Measurements from ENCODE around the gene RAPGEF3.

The RAPGEF3 gene

GRCh38 chr12:47757364-47757839 lies 1.3 kb downstream of the RAPGEF3 start:
- no peak for DNase-seq (ENCODE audit: low spot score)

DNA sequence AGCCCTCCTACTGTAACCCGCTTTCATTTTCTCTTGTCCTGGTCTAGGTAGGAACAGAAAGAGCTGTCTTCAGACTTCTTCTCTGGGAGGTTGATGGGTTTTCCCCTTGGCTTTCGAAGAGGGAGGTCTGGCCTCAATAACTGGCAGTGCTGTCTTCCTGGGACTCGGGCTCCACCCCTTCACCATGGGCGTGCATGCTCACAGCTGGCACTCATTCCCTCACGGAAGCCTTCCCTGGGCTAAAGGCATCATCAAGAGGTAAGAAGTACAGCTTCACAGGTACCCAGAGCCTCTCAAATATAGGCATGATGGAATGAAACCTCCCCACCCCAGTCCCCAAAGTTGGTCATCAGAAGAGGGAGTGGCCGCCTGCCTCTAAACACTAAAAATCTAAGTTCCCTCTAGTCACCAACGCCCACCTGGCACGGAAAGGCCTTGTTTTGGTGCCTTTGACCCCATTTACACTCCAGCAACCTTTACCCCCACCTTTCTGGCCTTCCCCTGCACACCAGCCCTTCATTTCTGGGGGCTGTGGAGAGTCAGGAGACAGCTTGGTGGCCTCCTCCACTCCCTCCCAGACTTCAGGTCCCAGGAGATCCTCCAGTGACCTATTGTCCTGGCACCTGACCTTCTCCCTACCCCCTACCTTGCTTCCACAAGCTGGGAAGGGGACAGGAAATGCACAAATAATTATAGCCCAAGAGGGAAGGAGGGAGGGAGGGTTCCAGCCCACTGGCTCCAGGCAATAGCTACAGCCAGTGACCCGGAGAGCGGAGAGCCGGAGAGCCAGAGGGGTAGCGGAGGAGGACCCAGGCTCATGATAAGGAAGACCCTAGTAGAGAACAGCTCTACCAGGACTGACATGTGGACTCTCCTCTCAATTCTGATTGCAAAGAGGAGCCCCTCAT lies 2.8 kb downstream of the RAPGEF3 start:
- no peak for DNase-seq (ENCODE audit: low spot score)

GRCh38 chr12:47754881-47755280 lies 3.8 kb downstream of the RAPGEF3 start:
- no peak for DNase-seq (ENCODE audit: low spot score)

DNA sequence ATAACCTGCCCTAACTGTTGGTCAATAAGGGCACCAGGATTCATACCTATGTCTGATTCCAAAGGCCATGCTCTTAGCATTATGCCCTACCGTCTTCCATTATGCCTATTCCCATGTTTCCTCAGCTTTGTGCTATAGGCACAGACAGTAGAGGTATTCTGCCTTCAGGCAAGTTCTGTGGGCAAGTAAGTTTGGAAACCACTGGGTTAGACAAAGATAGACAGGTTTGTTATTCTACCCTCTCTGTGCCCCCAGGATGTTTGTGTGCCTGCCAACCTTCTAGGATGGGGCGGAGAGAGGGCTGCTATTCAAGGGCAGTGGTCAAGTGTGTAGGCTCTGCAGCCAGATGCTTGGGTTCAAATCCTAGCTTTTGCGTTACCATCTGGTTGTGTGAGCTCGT lies 4.6 kb downstream of the RAPGEF3 start:
- no peak for DNase-seq (ENCODE audit: low spot score)

- no peak for DNase-seq (ENCODE audit: low spot score)
These were observed 5.4 kb downstream of the RAPGEF3 start for GRCh38 chr12:47753021-47754001.

DNA sequence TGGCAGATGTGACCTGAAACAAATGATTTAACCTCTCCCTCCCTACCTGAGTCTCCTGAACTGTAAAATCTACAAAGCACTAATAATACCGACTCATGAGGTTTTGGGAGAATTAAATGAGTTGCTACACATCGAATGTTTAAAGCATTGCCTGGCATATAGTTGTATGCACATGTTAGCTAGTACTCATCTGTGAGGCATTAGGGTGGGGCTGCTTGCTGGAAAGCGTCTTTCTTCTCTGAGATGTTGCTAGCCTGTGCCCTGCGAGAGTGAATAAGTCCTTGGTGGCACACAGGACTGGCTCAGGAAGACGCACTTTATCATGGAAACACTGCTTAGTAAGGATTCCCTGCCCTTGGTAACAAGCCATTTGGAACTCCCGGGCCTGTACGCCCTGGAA lies 6.1 kb downstream of the RAPGEF3 start:
- DNase-seq (ENCODE audit: low spot score), result no peak

GRCh38 chr12:47752121-47752520 lies 6.6 kb downstream of the RAPGEF3 start:
- no peak for DNase-seq (ENCODE audit: low spot score)

GRCh38 chr12:47751561-47751960 lies 7.1 kb downstream of the RAPGEF3 start:
- no peak for DNase-seq (ENCODE audit: low spot score)

DNA sequence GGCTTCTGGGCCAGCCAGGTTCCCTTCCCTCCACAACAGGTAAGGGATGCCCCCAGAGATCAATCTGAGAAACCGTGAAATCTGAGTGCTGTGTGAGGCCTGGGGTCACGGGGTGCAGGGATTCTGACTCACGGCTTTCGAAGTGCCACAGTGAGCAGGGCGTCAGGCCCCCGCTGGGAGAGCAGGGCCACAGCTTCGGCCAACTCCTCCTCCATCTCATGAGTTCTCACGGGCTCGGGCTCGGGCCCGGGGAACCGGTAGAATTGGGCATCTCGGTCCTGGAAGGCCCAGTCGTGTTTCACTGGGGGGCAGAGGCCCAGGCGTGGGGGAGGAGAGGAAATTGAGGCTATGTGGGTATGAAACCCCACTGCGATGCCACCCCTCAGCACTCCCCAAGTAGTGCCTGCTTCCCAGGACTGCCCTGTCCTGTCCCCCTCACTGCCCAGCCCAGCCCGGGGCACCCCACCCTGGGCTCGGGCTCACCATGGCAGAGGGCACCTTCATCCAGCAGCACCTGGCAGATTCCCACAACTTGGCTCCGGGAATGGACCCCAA lies 7.7 kb downstream of the RAPGEF3 start:
- DNase-seq (ENCODE audit: low spot score), result no peak

DNA sequence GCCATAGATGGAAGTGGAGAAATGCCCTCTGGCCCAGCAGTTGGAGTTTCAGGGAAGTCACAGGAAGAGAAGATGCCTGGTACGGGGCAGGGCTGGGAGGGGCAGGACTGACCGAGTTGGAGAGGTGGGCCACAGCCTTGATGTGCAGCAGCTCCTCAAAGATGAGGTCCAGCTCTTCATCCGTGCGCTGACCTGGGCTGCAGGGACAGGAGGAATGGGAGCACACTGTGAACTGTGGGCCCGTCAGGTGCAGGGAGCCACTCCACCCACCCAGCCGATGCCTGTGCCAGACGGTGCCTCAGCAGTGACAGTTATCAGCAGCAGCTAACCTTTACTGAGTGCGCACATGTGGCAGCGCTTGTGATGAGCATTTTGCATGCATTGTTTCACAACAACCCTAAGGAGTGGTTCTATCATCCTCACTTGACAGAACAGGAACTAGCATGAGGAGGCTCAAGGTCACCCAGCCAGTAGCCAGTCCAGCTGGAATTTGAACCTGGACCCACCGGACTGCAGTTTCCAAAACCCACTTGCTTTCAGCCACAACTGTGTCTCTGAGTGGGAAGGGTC lies 8.4 kb downstream of the RAPGEF3 start:
- DNase-seq (ENCODE audit: low spot score), result no peak

- DNase-seq (ENCODE audit: low spot score), result no peak
These were observed 9.8 kb downstream of the RAPGEF3 start for GRCh38 chr12:47748899-47749298.

DNA sequence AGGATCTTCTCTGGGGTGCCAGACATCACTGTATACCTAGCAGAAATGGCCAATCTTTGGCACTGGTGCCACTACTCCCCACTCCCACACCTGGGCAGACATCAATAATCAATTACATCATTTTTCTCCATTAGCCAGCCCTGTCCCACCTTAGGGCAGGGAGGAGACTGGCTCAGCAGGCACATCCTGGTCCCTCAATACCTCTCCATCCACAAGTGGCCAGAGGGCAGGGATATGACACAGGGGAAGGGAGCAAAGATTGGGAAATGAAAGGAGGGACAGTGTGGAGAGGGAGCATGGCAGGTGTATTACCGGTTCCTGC lies 10.2 kb downstream of the RAPGEF3 start:
- DNase-seq (ENCODE audit: low spot score), result no peak

- DNase-seq (ENCODE audit: low spot score), result no peak
These were observed 10.8 kb downstream of the RAPGEF3 start for GRCh38 chr12:47747596-47748506.

- DNase-seq (ENCODE audit: low spot score), result no peak
These were observed 11.6 kb downstream of the RAPGEF3 start for GRCh38 chr12:47747126-47747525.

DNA sequence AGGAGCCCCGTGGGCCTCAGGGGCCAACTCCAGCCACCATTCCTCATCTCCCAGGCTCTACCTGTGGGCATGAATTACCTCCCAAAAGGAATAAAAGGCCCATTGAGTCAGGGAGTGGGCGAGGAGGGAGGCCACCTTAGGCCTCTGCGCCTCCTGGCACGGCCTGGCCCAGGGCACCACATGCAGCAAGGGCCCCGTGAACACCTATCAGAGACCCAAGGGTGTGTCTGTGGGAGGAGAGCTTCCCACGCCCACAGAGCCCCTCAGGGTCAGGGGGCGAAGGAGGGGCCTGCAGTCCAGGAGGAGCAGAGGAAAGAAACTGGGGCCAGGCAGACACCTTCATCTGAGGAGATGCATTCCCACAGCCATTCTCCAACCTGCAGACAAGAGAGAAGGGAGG lies 12.2 kb downstream of the RAPGEF3 start:
- DNase-seq (ENCODE audit: low spot score), result no peak

- no peak for DNase-seq (ENCODE audit: low spot score)
These were observed 12.6 kb downstream of the RAPGEF3 start for GRCh38 chr12:47746073-47746472.

GRCh38 chr12:47745485-47746041 lies 13.1 kb downstream of the RAPGEF3 start:
- no peak for DNase-seq (ENCODE audit: low spot score)

- no peak for DNase-seq (ENCODE audit: low spot score)
These were observed 13.8 kb downstream of the RAPGEF3 start for GRCh38 chr12:47744778-47745436.

- peak; percentile 54 for DNase-seq (ENCODE audit: low spot score)
These were observed 14.6 kb downstream of the RAPGEF3 start for GRCh38 chr12:47744005-47744651.
